ENCODE data around the gene CNKSR3.

GRCh38 chr6:154356690-154357089 is 153.8 kb downstream of the CNKSR3 start, which contains the start of gene IPCEF1:
- TF ChIP-seq CTCF (IDR thresholded peaks at IDR 0.05; ENCODE audit: borderline replicate concordance, extremely low read depth, low read length, poor library complexity, severe bottlenecking) (no peak), EZH2 (IDR thresholded peaks at IDR 0.05; ENCODE audit: borderline replicate concordance, low read depth, low read length, severe bottlenecking) (no peak)

All from DND-41 (cell line).